Adrenal gland (tissue), 5 donors: ENCODE results near the gene LARP4B.

Experiments
- POLR2A ChIP-seq, 2 donors: fragments of 450-650 bp; IDR thresholded peaks; one replicate each; pipeline ENCODE4 v1.6.1; 2017; ENCODE audit warnings: antibody characterized with exemption in 2 of 2, mild to moderate bottlenecking in 2 of 2, moderate library complexity in 1 of 2
- TF ChIP-seq, protein P1 (sequence below), 6 experiments: fragments of 450-650 bp in 4 of 6; fragments of 200-600 bp in 2 of 6; sonication (generic) in 1 of 6; IDR thresholded peaks; 1 replicate in 5 of 6; 2 replicates in 1 of 6; pipeline versions ENCODE4 v1.5.1 to v1.8.0; 2016 to 2021; ENCODE audit warnings: antibody characterized with exemption in 6 of 6, mild to moderate bottlenecking in 2 of 6, moderate library complexity in 1 of 6
- donor health status: DM: no; HTN: no; CAD: no.

DNA sequence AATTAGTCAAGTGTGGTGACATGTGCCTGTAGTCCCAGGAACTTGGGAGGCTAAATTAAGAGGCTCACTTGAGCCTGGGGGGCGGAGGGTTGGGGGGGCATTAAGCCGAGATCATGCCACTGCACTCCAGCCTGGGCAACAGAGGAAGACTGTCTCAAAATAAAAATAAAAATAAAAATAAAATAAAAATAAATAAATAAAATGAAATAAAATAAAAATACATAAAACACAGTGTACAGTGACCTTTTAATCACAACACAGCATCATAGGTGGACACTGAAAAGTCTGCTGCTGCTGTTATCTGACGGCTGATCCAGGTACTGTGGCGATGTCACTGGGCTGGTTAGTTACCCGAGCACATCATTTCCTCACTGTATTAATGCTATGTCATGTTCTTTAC is 27.1 kb downstream of the LARP4B start:
- no peak for TF ChIP-seq POLR2A (IDR thresholded peaks at IDR 0.05)
- TF ChIP-seq, protein P1, sequence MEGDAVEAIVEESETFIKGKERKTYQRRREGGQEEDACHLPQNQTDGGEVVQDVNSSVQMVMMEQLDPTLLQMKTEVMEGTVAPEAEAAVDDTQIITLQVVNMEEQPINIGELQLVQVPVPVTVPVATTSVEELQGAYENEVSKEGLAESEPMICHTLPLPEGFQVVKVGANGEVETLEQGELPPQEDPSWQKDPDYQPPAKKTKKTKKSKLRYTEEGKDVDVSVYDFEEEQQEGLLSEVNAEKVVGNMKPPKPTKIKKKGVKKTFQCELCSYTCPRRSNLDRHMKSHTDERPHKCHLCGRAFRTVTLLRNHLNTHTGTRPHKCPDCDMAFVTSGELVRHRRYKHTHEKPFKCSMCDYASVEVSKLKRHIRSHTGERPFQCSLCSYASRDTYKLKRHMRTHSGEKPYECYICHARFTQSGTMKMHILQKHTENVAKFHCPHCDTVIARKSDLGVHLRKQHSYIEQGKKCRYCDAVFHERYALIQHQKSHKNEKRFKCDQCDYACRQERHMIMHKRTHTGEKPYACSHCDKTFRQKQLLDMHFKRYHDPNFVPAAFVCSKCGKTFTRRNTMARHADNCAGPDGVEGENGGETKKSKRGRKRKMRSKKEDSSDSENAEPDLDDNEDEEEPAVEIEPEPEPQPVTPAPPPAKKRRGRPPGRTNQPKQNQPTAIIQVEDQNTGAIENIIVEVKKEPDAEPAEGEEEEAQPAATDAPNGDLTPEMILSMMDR (IDR thresholded peaks at IDR 0.05), result no peak
